Measurements from ENCODE around the gene DGCR8.

- TF ChIP-seq CTCF (IDR thresholded peaks at IDR 0.05; ENCODE audit: low read depth, low read length): no peak
- no peak for TF ChIP-seq EZH2phosphoT487 (IDR thresholded peaks at IDR 0.05; ENCODE audit: low read depth)
These were observed 36.1 kb upstream of the DGCR8 start for GRCh38 chr22:20043997-20044342.

Data from OCI-LY3 (cell line).